ENCODE results near the gene DUXB. TPM values are rescaled to one million over a fixed set of nuclear protein-coding genes. Genes with fewer than 3 reads are reported as not detected.

DUXB gene
- total RNA-seq, 1 experiment from 2014 or later, result not detected

GRCh38 chr16:75732871-75733270 lies 31.6 kb upstream of the DUXB start:
- Histone ChIP-seq H2BK20ac (ENCODE audit: low read depth, low read length, poor library complexity, severe bottlenecking) (no peak overlapping the region), H2AK5ac (ENCODE audit: insufficient read length, low read length) (no peak overlapping the region), H4K20me1 (ENCODE audit: control insufficient read depth, insufficient read depth, insufficient read length) (no peaks in the 10 kb centered on the region), H4K5ac (ENCODE audit: insufficient read length, low read depth, low read length) (no peak overlapping the region), H2AFZ (ENCODE audit: low read length) (no peak overlapping the region), H3K14ac (ENCODE audit: insufficient read depth, low read length) (no peak overlapping the region), H3T11ph (ENCODE audit: low read length) (no peak overlapping the region), H4K91ac (ENCODE audit: insufficient read length, low read depth, low read length) (no peak overlapping the region), H3K23me2 (ENCODE audit: insufficient read length, low read depth, low read length, poor library complexity, severe bottlenecking) (no peaks in the 10 kb centered on the region), H3K79me1 (ENCODE audit: insufficient read depth, low read depth, low read length, poor library complexity, severe bottlenecking) (no peaks in the 10 kb centered on the region), H2BK5ac (ENCODE audit: insufficient read length, low read length) (no peak overlapping the region), H3K18ac (ENCODE audit: insufficient read length, low read depth, low read length) (no peak overlapping the region), H3K23ac (ENCODE audit: insufficient read length, low read depth, low read length) (no peak overlapping the region), H2BK15ac (ENCODE audit: low read depth, low read length) (no peak overlapping the region), H3K9ac (ENCODE audit: extremely low read depth, insufficient read length, low read length) (no peak overlapping the region), H2BK120ac (ENCODE audit: low read depth, low read length, poor library complexity, severe bottlenecking) (no peak overlapping the region), H3K4me1 (ENCODE audit: insufficient read depth, low read length) (no peaks in the 10 kb centered on the region), H3K9me3 (ENCODE audit: control insufficient read depth, low read depth, low read length) (no peaks in the 10 kb centered on the region), H3K27ac (ENCODE audit: insufficient read length, low read depth, low read length) (no peak overlapping the region), H3K27me3 (ENCODE audit: insufficient read depth, low read length) (no peaks in the 10 kb centered on the region), H3K56ac (ENCODE audit: insufficient read length, low read depth, low read length) (no peak overlapping the region), H4K8ac (replicated peaks; ENCODE audit: insufficient read length, low read depth, low read length) (no peak overlapping the region), H3K79me2 (ENCODE audit: insufficient read depth, low read length) (no peaks in the 10 kb centered on the region), H3K4me2 (ENCODE audit: insufficient read depth, insufficient read length, low read length) (no peak overlapping the region), H2BK12ac (ENCODE audit: insufficient read length, low read depth, low read length) (no peak overlapping the region), H3K4ac (ENCODE audit: low read depth, low read length) (no peak overlapping the region)
- DNase-seq, result no peak
- Mint-ChIP-seq H3K4me1 (peaks cover 6 to 8% of the 10 kb centered on the region in 2 experiments; a peak in 2 of 4 replicates), H3K36me3 (ENCODE audit: insufficient read depth in 1 of 3, low read depth in 3 of 3) (no peaks in the 10 kb centered on the region), H3K27me3 (ENCODE audit: low read depth) (peaks cover 2% of the 10 kb centered on the region), H3K27ac (no peak overlapping the region), H3K4me3 (no peak overlapping the region), H3K9me3 (peaks cover 7 to 14% of the 10 kb centered on the region in 2 experiments)
- WGBS (ENCODE audit: extremely low coverage, insufficient read length, low lambda C conversion rate), result no CpG with 5 or more reads among the region's 2 CpGs
- TF ChIP-seq CTCF (conservative IDR thresholded peaks at IDR 0.05), result no peak

All from H9 (cell line).